GM20431 (cell line): ENCODE data around the gene DMD.

Experiments used
- in situ Hi-C: fragments of 300-500 bp; cut with MseI, MboI; formaldehyde crosslinking; loops from one replicate; pipeline ENCODE4 v1.15.0; 2020; ENCODE audit warnings: low sequenced_read_pairs; ENCODE audit not compliant: unreplicated experiment

DMD gene

GRCh38 chrX:33053001-33053400, 158.3 kb downstream of the DMD start:
- in situ Hi-C loops, result no loop called here

GRCh38 chrX:33045882-33046281, 165.5 kb downstream of the DMD start:
- in situ Hi-C loops, result no loop called here

GRCh38 chrX:33045245-33045644, 166.1 kb downstream of the DMD start:
- in situ Hi-C loops, result no loop called here

GRCh38 chrX:33041141-33041540, 170.2 kb downstream of the DMD start:
- in situ Hi-C loops, result no loop called here

GRCh38 chrX:33032700-33033099, 178.6 kb downstream of the DMD start:
- in situ Hi-C loops, result no loop called here

GRCh38 chrX:33014949-33015348, 196.4 kb downstream of the DMD start:
- in situ Hi-C loops, result no loop called here

GRCh38 chrX:33014086-33014485, 197.3 kb downstream of the DMD start:
- in situ Hi-C loops, result no loop called here

DNA sequence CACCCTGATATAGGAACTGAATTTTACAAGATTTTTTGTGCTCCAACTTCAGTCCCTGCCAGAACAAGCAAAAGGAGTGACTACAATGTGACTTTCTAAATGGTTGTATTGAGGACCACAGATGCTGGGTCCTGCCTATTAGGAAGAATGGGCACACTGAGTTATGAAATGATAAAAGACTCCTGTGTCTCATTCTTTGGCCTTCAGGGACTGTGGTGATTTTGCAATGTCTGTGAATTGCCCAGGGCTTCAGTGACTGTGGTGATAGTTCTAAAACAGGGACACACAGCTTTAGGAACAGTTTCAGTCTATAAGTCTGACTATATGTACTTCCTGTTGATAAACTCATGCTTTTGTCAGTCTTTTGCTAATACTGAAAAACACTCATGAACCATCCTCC, 210.2 kb downstream of the DMD start:
- in situ Hi-C loops, result no loop called here

DNA sequence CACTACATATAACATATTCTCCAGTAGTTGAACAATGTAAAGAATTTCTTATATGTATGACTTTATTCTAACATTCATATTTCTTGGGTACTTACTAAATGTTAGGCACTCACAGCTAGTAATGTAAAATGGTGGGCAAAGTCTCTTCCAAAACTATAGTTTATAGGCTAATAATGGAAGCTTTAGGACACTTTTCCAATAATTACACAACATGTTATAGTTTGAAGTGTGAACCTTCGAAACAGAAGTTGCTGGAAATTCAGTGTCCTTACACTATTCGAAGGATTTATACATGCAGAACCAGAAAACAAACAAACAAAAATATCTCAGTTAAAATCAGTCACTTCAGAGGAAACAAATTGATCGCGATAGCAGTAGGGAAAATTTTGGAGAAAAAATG, 212.6 kb downstream of the DMD start:
- in situ Hi-C loops, result no loop called here

- in situ Hi-C loops, result no loop called here
Observed at GRCh38 chrX:32995427-32995826, 215.9 kb downstream of the DMD start.

DNA sequence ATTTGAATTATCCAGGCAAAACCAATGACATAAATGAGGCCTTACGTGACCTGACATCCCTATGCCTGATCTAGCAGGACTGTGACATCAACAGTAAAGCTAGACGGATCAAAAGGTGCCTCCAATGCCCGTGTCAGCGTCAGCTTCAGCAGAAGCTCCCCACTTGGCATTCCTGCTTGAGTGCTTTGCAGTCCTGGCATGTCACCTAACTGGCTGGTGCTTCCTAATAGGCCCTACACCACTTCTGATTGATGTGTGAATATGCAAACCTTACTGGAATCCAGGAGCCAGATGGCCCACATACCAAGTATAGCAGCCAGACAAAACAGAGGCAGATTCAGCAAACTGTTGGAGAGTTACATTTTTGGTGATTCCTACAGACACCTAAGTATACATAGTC, 224.2 kb downstream of the DMD start:
- in situ Hi-C loops, result no loop called here

- in situ Hi-C loops, result no loop called here
Observed at GRCh38 chrX:32985544-32985943, 225.8 kb downstream of the DMD start.

GRCh38 chrX:32966821-32967355, 244.5 kb downstream of the DMD start:
- in situ Hi-C loops, result no loop called here

GRCh38 chrX:32954125-32954524, 257.2 kb downstream of the DMD start:
- in situ Hi-C loops, result no loop called here

GRCh38 chrX:32948130-32948529, 263.2 kb downstream of the DMD start:
- in situ Hi-C loops, result no loop called here

GRCh38 chrX:32937043-32937442, 274.3 kb downstream of the DMD start:
- in situ Hi-C loops, result no loop called here

DNA sequence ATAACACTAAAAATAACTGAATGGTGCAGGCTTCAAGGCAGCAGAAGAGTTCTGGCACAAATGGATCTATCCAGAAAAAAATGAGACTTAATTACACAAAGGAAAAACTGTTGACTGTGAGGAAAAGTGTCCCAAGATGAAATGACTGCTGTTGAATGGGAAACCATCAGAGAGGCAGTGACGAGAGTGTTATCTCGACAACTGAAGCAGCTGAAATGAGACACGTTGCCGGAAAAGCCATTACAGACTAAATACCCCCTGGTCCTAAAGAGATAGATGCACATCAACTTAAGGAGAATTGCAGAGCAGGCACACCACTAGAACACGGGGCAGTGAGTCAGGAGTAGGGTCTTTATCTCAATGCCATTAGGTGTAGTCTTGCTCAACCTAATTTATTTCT, 277.8 kb downstream of the DMD start:
- in situ Hi-C loops, result no loop called here

DNA sequence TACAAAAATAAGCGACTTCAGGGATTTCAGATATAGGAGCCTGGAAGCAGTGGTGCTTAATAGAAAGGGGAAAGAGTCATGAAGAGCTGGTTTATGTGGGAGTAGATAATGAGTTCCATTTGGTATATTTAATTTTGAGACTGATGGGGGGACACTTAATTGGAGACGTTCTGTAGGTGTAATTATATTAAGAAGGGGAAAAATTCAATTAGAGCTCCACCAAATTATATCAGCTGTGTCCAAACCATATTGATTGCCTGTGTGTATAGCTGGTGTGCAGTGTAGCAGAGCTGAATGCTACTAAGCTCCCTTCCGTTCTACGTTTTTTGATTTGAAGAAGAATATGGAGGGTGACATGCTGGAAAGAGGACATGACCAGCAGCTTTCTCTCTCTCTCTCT, 282.3 kb downstream of the DMD start:
- in situ Hi-C loops, result no loop called here

- in situ Hi-C loops, result no loop called here
Observed at GRCh38 chrX:32896088-32896487, 315.3 kb downstream of the DMD start.

DNA sequence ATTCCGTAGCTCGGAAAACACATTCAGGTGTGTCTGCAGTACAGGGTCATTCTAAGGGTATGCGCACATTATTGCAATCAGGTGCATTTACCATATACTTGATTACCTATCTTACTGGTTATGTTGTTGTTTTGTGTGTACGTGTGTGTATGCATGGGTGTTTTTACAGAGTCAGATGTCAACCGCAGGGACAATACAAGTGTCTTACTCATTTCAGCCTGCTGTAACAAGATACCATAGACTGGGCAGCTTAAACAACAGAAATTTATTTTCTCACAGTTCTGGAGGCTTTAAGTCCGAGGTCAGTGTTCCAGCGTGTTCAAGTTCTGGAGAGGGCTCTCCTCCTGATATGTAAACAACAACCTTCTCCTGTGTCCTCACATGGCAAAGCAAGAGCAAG, 316.7 kb downstream of the DMD start:
- in situ Hi-C loops, result no loop called here

DNA sequence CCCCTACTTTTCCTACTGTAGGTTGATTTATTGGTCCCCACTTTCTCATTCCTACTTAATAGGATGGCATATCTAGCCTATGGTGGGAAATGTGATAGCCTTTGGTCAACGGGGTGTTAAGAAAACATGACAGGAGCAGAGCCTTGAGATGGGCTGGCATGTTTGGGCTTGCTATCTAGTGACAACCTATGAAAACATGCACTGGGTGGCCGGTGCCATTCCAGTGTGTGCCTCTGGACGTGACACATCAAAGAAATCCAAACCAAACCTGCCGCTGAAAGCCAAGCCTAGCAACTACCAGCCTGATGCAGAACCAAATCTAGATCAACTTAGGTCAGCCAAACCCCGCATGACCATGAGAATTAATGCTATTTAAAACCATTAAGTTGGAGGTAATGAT, 317.6 kb downstream of the DMD start:
- in situ Hi-C loops, result no loop called here

DNA sequence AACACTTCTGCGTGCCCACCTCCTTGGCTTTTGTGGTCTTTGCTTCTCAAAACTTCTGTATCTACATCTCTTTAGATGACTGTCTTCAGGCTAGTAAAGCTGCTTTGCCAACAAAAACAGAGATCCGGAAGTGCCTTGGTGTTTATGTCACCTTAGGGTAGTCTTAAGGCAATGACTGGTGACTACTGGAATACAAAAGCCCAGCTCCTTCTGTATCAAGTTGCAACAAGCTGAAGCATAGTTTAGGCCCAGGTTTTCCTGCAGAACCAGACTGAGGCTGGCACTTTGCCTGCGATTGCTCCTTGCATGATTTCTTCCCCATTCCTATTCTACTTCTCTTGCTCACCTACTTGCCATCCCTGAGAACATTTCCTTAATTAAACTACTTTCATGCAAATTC, 333.8 kb downstream of the DMD start:
- in situ Hi-C loops, result no loop called here

GRCh38 chrX:32874839-32875238, 336.5 kb downstream of the DMD start:
- in situ Hi-C loops, result no loop called here
